Measurements from ENCODE around the gene LHFPL6.

The LHFPL6 gene

DNA sequence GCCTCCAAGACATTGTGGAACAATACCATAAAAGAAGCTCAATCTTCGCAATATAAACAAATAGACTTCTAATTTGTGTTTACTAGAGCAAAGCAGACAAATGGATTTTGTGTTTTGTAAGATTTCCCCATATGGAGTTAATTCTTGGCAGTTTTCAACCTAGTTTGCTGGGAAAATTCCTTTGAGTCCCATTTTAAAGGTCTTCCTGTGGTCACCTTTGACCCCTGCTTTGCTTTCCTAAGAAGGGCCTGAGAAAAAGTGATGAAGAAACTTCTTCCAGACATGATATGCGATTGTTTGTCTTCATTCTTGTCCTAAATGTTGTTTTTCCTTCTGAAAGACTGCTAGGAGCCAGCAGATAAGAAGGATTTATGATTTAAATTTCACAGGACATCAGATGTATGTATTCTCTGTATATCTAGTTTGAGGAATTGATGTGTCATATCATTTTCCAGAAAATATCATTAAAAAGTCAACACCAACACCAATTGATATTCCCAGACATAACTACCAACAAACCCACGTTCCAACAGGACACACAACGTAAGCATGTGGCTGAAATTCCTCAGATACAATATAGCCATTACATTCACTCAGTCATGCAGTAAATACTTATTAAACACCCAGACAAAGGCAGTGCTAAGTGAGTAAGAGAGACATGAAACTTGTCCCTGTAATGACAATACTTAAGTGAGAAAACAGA lies 276.4 kb downstream of the LHFPL6 start:
- no peaks in the 10 kb centered on the region for H3F3A ChIP-seq (ENCODE audit: insufficient read depth, low read length)
- H3K79me2 ChIP-seq (ENCODE audit: insufficient read depth, low read length): no peaks in the 10 kb centered on the region
- H3K4me2 ChIP-seq (ENCODE audit: low read length): no peak overlapping the region
- no peak overlapping the region for H3K4me3 ChIP-seq (ENCODE audit: low read depth, low read length, poor library complexity, severe bottlenecking)
- H3K36me3 ChIP-seq (ENCODE audit: insufficient read depth, low read length): no peaks in the 10 kb centered on the region
- H3K9me2 ChIP-seq (ENCODE audit: low read depth, low read length): no peaks in the 10 kb centered on the region
- no peak overlapping the region for H3K27ac ChIP-seq (ENCODE audit: low read depth, low read length, poor library complexity, severe bottlenecking)
- TF ChIP-seq, protein P1, sequence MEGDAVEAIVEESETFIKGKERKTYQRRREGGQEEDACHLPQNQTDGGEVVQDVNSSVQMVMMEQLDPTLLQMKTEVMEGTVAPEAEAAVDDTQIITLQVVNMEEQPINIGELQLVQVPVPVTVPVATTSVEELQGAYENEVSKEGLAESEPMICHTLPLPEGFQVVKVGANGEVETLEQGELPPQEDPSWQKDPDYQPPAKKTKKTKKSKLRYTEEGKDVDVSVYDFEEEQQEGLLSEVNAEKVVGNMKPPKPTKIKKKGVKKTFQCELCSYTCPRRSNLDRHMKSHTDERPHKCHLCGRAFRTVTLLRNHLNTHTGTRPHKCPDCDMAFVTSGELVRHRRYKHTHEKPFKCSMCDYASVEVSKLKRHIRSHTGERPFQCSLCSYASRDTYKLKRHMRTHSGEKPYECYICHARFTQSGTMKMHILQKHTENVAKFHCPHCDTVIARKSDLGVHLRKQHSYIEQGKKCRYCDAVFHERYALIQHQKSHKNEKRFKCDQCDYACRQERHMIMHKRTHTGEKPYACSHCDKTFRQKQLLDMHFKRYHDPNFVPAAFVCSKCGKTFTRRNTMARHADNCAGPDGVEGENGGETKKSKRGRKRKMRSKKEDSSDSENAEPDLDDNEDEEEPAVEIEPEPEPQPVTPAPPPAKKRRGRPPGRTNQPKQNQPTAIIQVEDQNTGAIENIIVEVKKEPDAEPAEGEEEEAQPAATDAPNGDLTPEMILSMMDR (IDR thresholded peaks at IDR 0.05; ENCODE audit: low read length): no peak
- TF ChIP-seq EZH2 (IDR thresholded peaks at IDR 0.05; ENCODE audit: borderline replicate concordance, low read length): no peak
- H2AFZ ChIP-seq (ENCODE audit: low read length): no peak overlapping the region
- H3K4me1 ChIP-seq (ENCODE audit: insufficient read depth, low read length, severe bottlenecking): no peaks in the 10 kb centered on the region
- H3K9me3 ChIP-seq (ENCODE audit: low read length): no peaks in the 10 kb centered on the region
- H4K20me1 ChIP-seq (ENCODE audit: insufficient read depth, low read length): no peaks in the 10 kb centered on the region
- no peaks in the 10 kb centered on the region for H3K27me3 ChIP-seq (ENCODE audit: insufficient read depth, low read length)
- H3K9ac ChIP-seq (ENCODE audit: low read length): no peak overlapping the region

DNA sequence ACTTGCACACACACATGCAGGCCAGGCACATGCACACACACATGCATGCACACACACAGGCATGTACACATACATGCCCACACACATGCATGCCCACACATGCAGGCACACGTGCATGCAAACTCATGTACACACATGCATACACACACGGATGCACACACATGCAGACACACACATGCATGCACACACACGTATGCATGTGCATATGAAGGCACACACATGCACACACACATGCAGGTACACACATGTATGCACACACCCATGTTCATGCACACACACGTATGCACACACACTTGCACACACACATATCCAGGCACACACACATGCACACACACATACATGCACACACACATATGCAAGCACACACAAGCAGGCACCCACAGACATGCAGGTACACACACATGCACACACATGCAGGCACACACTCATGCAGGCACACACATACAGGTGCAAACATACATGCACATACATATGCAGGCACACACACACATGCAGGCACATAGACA lies 278.1 kb downstream of the LHFPL6 start:
- H3F3A ChIP-seq (ENCODE audit: insufficient read depth, low read length): no peaks in the 10 kb centered on the region
- no peak overlapping the region for H3K27ac ChIP-seq (ENCODE audit: low read depth, low read length, poor library complexity, severe bottlenecking)
- no peaks in the 10 kb centered on the region for H3K9me3 ChIP-seq (ENCODE audit: low read length)
- no peak for TF ChIP-seq EZH2 (IDR thresholded peaks at IDR 0.05; ENCODE audit: borderline replicate concordance, low read length)
- TF ChIP-seq, protein P1 (IDR thresholded peaks at IDR 0.05; ENCODE audit: low read length): no peak
- no peaks in the 10 kb centered on the region for H3K9me2 ChIP-seq (ENCODE audit: low read depth, low read length)
- H2AFZ ChIP-seq (ENCODE audit: low read length): no peak overlapping the region
- H3K4me2 ChIP-seq (ENCODE audit: low read length): no peak overlapping the region
- H3K27me3 ChIP-seq (ENCODE audit: insufficient read depth, low read length): no peaks in the 10 kb centered on the region
- no peaks in the 10 kb centered on the region for H4K20me1 ChIP-seq (ENCODE audit: insufficient read depth, low read length)
- no peaks in the 10 kb centered on the region for H3K79me2 ChIP-seq (ENCODE audit: insufficient read depth, low read length)
- H3K9ac ChIP-seq (ENCODE audit: low read length): no peak overlapping the region
- H3K4me3 ChIP-seq (ENCODE audit: low read depth, low read length, poor library complexity, severe bottlenecking): no peak overlapping the region
- H3K36me3 ChIP-seq (ENCODE audit: insufficient read depth, low read length): no peaks in the 10 kb centered on the region
- no peaks in the 10 kb centered on the region for H3K4me1 ChIP-seq (ENCODE audit: insufficient read depth, low read length, severe bottlenecking)

DNA sequence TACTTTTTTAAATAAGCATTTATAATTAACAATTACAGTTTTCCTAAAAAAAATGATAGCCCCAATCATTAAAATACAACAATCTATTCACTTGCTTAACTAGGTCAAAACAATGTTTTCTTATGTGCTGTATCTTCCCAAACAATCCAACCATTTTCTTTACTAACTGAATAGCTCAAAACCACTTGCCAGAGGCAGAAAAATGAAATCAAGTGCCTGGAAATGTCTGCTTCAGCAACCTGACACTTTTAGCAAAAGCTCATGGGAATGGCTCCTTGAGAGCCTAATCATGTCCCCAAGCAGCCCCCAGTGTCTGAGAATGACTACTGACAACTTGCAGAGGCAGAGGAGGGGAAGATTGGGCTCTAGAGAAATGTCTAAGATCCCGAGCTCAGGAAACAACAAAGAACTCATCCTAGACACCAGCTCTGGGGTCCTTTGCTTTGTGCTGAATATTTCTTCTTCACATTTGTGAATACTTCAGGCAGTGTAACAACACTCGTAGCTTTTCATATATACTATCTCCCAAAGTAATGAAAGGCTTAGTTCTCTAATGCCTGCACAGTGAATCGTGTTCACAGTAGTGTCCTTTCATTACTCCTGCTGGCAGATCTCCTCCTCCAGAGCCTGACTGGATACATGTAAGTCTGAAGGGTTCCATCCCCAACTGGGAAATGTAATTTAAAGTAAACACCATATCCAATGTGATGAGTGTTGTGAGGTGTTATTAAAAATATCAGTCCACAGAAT lies 280.0 kb downstream of the LHFPL6 start:
- H4K20me1 ChIP-seq (ENCODE audit: insufficient read depth, low read length): no peaks in the 10 kb centered on the region
- no peaks in the 10 kb centered on the region for H3K9me3 ChIP-seq (ENCODE audit: low read length)
- H3K36me3 ChIP-seq (ENCODE audit: insufficient read depth, low read length): no peaks in the 10 kb centered on the region
- no peak overlapping the region for H2AFZ ChIP-seq (ENCODE audit: low read length)
- no peaks in the 10 kb centered on the region for H3K27me3 ChIP-seq (ENCODE audit: insufficient read depth, low read length)
- no peak overlapping the region for H3K9ac ChIP-seq (ENCODE audit: low read length)
- H3K4me3 ChIP-seq (ENCODE audit: low read depth, low read length, poor library complexity, severe bottlenecking): no peak overlapping the region
- no peaks in the 10 kb centered on the region for H3F3A ChIP-seq (ENCODE audit: insufficient read depth, low read length)
- H3K4me1 ChIP-seq (ENCODE audit: insufficient read depth, low read length, severe bottlenecking): no peaks in the 10 kb centered on the region
- H3K27ac ChIP-seq (ENCODE audit: low read depth, low read length, poor library complexity, severe bottlenecking): no peak overlapping the region
- TF ChIP-seq, protein P1 (IDR thresholded peaks at IDR 0.05; ENCODE audit: low read length): no peak
- TF ChIP-seq EZH2 (IDR thresholded peaks at IDR 0.05; ENCODE audit: borderline replicate concordance, low read length): no peak
- H3K9me2 ChIP-seq (ENCODE audit: low read depth, low read length): no peaks in the 10 kb centered on the region
- H3K79me2 ChIP-seq (ENCODE audit: insufficient read depth, low read length): no peaks in the 10 kb centered on the region
- H3K4me2 ChIP-seq (ENCODE audit: low read length): no peak overlapping the region

Data from OCI-LY1 (cell line).